Kidney epithelial cell (primary cell): Measurements from ENCODE around the gene ERGIC3. TPM values are rescaled to one million over a fixed set of nuclear protein-coding genes. Genes with fewer than 3 reads are reported as not detected.

Source experiments
- DNase-seq: peaks from one replicate; pipeline ENCODE4 v3.0.0-alpha.2; 2010; ENCODE audit warnings: low read depth
- H3K27me3 ChIP-seq: 2 replicates; pipeline ENCODE4 v1.6.0; 2011; ENCODE audit warnings: low read length; ENCODE audit not compliant: control insufficient read depth, insufficient read depth
- H3K36me3 ChIP-seq: 2 replicates; pipeline ENCODE4 v1.5.1; 2011; ENCODE audit warnings: low read length; ENCODE audit not compliant: control insufficient read depth, insufficient read depth
- H3K4me3 ChIP-seq: 2 replicates; pipeline ENCODE4 v1.5.1; 2011; ENCODE audit warnings: low read depth, mild to moderate bottlenecking, control low read depth, low read length
- CTCF ChIP-seq: IDR thresholded peaks from 2 replicates; pipeline ENCODE4 v1.5.1; 2011; ENCODE audit warnings: mild to moderate bottlenecking, moderate library complexity, low read length, control low read depth, inconsistent platforms; ENCODE audit not compliant: insufficient read depth, poor library complexity, severe bottlenecking
- total RNA-seq: library from RNA; depleted of rRNA; stranded (reverse); fragments of >200 nt; gene quantifications from 2 replicates; pipeline ENCODE4 v1.2.3, GENCODE V29; 2015

ERGIC3 gene
- total RNA-seq, 1 donor from 2014 or later, result 215 TPM

GRCh38 chr20:35555951-35556645 is 14.2 kb downstream of the ERGIC3 start:
- DNase-seq, result no peak
- TF ChIP-seq CTCF, result no peak
- H3K4me3 ChIP-seq, result no peak overlapping the region
- no peaks in the 10 kb centered on the region for H3K27me3 ChIP-seq
- H3K36me3 ChIP-seq, result peaks cover 1% of the 10 kb centered on the region

DNA sequence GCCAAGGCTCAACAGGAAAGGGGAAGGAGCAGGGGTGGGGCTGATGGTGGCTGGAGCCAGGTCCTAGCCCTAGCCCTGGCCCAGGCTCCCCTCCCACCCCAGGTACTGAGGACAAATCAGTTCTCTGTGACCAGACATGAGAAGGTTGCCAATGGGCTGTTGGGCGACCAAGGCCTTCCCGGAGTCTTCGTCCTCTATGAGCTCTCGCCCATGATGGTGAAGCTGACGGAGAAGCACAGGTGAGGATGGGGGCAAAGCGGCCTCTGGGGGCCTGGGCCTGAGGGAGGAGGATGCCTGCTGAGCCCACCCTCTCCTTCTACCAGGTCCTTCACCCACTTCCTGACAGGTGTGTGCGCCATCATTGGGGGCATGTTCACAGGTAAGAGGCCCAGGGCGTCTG is 15.0 kb downstream of the ERGIC3 start:
- Histone ChIP-seq H3K36me3 (peaks cover 1% of the 10 kb centered on the region), H3K27me3 (no peaks in the 10 kb centered on the region), H3K4me3 (no peak overlapping the region)
- TF ChIP-seq CTCF, result no peak
- no peak for DNase-seq

GRCh38 chr20:35558451-35558850 is 16.6 kb downstream of the ERGIC3 start:
- TF ChIP-seq CTCF, result no peak
- Histone ChIP-seq H3K4me3 (no peak overlapping the region), H3K36me3 (no peaks in the 10 kb centered on the region), H3K27me3 (no peaks in the 10 kb centered on the region)
- no peak for DNase-seq

- no peak for DNase-seq
- H3K27me3 ChIP-seq, result no peaks in the 10 kb centered on the region
- H3K36me3 ChIP-seq, result no peaks in the 10 kb centered on the region
- no peak for TF ChIP-seq CTCF
- no peak overlapping the region for H3K4me3 ChIP-seq
Observed at GRCh38 chr20:35559042-35559693, 17.3 kb downstream of the ERGIC3 start.

GRCh38 chr20:35560105-35560511 is 18.2 kb downstream of the ERGIC3 start:
- no peak for TF ChIP-seq CTCF
- Histone ChIP-seq H3K4me3 (no peak overlapping the region), H3K36me3 (no peaks in the 10 kb centered on the region), H3K27me3 (no peaks in the 10 kb centered on the region)
- no peak for DNase-seq
